ENCODE results near the gene ZNF581.

Gene ZNF581

DNA sequence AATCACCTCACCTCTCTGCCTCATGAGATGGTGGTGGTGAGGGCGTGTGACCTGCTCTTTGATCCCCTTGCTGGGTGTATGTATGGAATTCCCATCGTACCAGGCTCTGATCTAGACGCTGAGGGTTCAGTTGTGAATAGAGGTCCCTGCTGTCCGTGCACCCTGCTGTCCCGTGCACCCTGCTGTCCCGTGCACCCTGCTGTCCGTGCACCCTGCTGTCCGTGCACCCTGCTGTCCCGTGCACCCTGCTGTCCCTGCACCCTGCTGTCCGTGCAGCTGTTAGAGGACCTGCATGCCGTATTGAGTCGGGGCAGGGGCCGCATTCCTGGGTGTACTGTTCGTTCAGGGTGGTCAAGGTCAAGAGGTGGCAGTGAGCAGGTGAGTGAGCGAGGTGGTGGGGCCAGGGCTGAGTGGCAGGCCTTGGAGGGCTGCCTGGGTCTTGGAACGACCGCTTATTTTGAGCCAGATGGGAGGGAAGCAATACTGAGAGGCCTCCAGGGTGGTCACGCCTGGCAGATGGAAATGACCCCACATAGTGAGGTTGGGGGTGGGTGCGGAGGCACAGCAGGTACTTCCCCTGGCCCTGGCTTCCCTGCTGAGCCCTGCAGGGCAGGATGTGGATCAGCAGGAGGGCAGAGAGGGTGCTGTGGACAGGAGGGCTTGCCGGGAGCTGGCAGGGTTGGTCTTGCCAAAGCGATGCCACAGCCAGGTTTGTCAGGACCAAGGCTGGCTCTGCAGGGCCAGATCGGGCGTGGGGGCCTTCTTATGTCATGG, 27.0 kb downstream of the ZNF581 start:
- 90% methylated on average over 23 of the region's 23 CpGs for WGBS
- Histone ChIP-seq H2BK5ac (ENCODE audit: low read depth, low read length, poor library complexity, severe bottlenecking) (no peak overlapping the region), H2BK15ac (ENCODE audit: low read depth, poor library complexity, severe bottlenecking) (no peak overlapping the region), H2BK120ac (ENCODE audit: low read depth, low read length) (no peak overlapping the region), H3K27ac (ENCODE audit: low read length, poor library complexity, severe bottlenecking) (peak overlapping the region; percentile 47), H3K79me1 (replicated peaks; ENCODE audit: low read length, poor library complexity, severe bottlenecking) (peaks cover 7% of the 10 kb centered on the region), H4K91ac (ENCODE audit: low read length) (peak overlapping the region; percentile 22), H3K4me3 (ENCODE audit: insufficient read depth in 1 of 2, low read depth in 1 of 2, low read length in 2 of 2) (peak overlapping the region in 1 of 2 experiments; percentile 5), H3K23ac (ENCODE audit: low read length in 2 of 2) (peak overlapping the region in 1 of 2 experiments; percentile 2), H3K18ac (ENCODE audit: low read depth in 1 of 2, low read length in 2 of 2) (peak overlapping the region in 1 of 2 experiments; percentile 42), H3K14ac (ENCODE audit: low read length in 2 of 2) (peak overlapping the region in 1 of 2 experiments; percentile 53), H2AFZ (ENCODE audit: low read depth, low read length) (no peak overlapping the region), H3K9ac (ENCODE audit: low read length) (no peak overlapping the region), H3K4me2 (ENCODE audit: low read length, poor library complexity, severe bottlenecking) (no peak overlapping the region), H3K4ac (ENCODE audit: low read depth in 1 of 2, low read length in 2 of 2) (no peak overlapping the region), H3K9me3 (ENCODE audit: control insufficient read depth, low read length) (no peaks in the 10 kb centered on the region), H2BK12ac (ENCODE audit: low read length in 2 of 2) (no peak overlapping the region), H4K8ac (ENCODE audit: low read length) (no peak overlapping the region), H3K27me3 (ENCODE audit: control insufficient read depth in 1 of 2, insufficient read depth in 1 of 2, low read length in 2 of 2) (no peaks in the 10 kb centered on the region), H3K36me3 (ENCODE audit: control insufficient read depth in 1 of 2, insufficient read depth in 2 of 2, low read depth in 1 of 2, low read length in 2 of 2) (peaks cover 66 to 74% of the 10 kb centered on the region in 2 experiments), H3K4me1 (ENCODE audit: control insufficient read depth, insufficient read depth, low read depth, low read length) (peaks cover 34% of the 10 kb centered on the region), H2AK5ac (ENCODE audit: low read length, severe bottlenecking) (no peak overlapping the region)
- no peak for DNase-seq

GRCh38 chr19:55671054-55671378, 27.6 kb downstream of the ZNF581 start:
- WGBS, result 95% methylated on average over 2 of the region's 2 CpGs
- no peak overlapping the region for H2BK12ac ChIP-seq (ENCODE audit: low read length in 2 of 2)
- H2BK15ac ChIP-seq (ENCODE audit: low read depth, poor library complexity, severe bottlenecking), result no peak overlapping the region
- no peak overlapping the region for H3K14ac ChIP-seq (ENCODE audit: low read length in 2 of 2)
- no peak overlapping the region for H4K91ac ChIP-seq (ENCODE audit: low read length)
- H3K4me1 ChIP-seq (ENCODE audit: control insufficient read depth, insufficient read depth, low read depth, low read length), result peaks cover 34% of the 10 kb centered on the region
- H2AK5ac ChIP-seq (ENCODE audit: low read length, severe bottlenecking), result no peak overlapping the region
- no peaks in the 10 kb centered on the region for H3K9me3 ChIP-seq (ENCODE audit: control insufficient read depth, low read length)
- peak overlapping the region; percentile 47 for H3K27ac ChIP-seq (ENCODE audit: low read length, poor library complexity, severe bottlenecking)
- no peak overlapping the region for H3K4me3 ChIP-seq (ENCODE audit: insufficient read depth in 1 of 2, low read depth in 1 of 2, low read length in 2 of 2)
- H3K27me3 ChIP-seq (ENCODE audit: control insufficient read depth in 1 of 2, insufficient read depth in 1 of 2, low read length in 2 of 2), result no peaks in the 10 kb centered on the region
- H3K4me2 ChIP-seq (ENCODE audit: low read length, poor library complexity, severe bottlenecking), result no peak overlapping the region
- H2AFZ ChIP-seq (ENCODE audit: low read depth, low read length), result no peak overlapping the region
- no peak overlapping the region for H3K18ac ChIP-seq (ENCODE audit: low read depth in 1 of 2, low read length in 2 of 2)
- H3K36me3 ChIP-seq (ENCODE audit: control insufficient read depth in 1 of 2, insufficient read depth in 2 of 2, low read depth in 1 of 2, low read length in 2 of 2), result peaks cover 61 to 69% of the 10 kb centered on the region in 2 experiments
- no peak for DNase-seq
- H3K4ac ChIP-seq (ENCODE audit: low read depth in 1 of 2, low read length in 2 of 2), result no peak overlapping the region
- H2BK120ac ChIP-seq (ENCODE audit: low read depth, low read length), result no peak overlapping the region
- H3K79me1 ChIP-seq (replicated peaks; ENCODE audit: low read length, poor library complexity, severe bottlenecking), result peaks cover 4% of the 10 kb centered on the region
- no peak overlapping the region for H3K9ac ChIP-seq (ENCODE audit: low read length)
- no peak overlapping the region for H3K23ac ChIP-seq (ENCODE audit: low read length in 2 of 2)
- no peak overlapping the region for H2BK5ac ChIP-seq (ENCODE audit: low read depth, low read length, poor library complexity, severe bottlenecking)
- H4K8ac ChIP-seq (ENCODE audit: low read length), result no peak overlapping the region

- no peak overlapping the region for H3K4me3 ChIP-seq (ENCODE audit: insufficient read depth in 1 of 2, low read depth in 1 of 2, low read length in 2 of 2)
- no peak overlapping the region for H2BK5ac ChIP-seq (ENCODE audit: low read depth, low read length, poor library complexity, severe bottlenecking)
- H2BK12ac ChIP-seq (ENCODE audit: low read length in 2 of 2), result no peak overlapping the region
- H4K91ac ChIP-seq (ENCODE audit: low read length), result no peak overlapping the region
- H2AFZ ChIP-seq (ENCODE audit: low read depth, low read length), result no peak overlapping the region
- H2BK15ac ChIP-seq (ENCODE audit: low read depth, poor library complexity, severe bottlenecking), result no peak overlapping the region
- H2BK120ac ChIP-seq (ENCODE audit: low read depth, low read length), result no peak overlapping the region
- no peak overlapping the region for H3K23ac ChIP-seq (ENCODE audit: low read length in 2 of 2)
- no peak overlapping the region for H3K27ac ChIP-seq (ENCODE audit: low read length, poor library complexity, severe bottlenecking)
- H3K14ac ChIP-seq (ENCODE audit: low read length in 2 of 2), result no peak overlapping the region
- H3K4ac ChIP-seq (ENCODE audit: low read depth in 1 of 2, low read length in 2 of 2), result no peak overlapping the region
- peak overlapping the region; percentile 43 for H3K9ac ChIP-seq (ENCODE audit: low read length)
- no peak overlapping the region for H4K8ac ChIP-seq (ENCODE audit: low read length)
- 93% methylated on average over 5 of the region's 5 CpGs for WGBS
- H3K36me3 ChIP-seq (ENCODE audit: control insufficient read depth in 1 of 2, insufficient read depth in 2 of 2, low read depth in 1 of 2, low read length in 2 of 2), result peaks cover 54 to 57% of the 10 kb centered on the region in 2 experiments
- H3K79me1 ChIP-seq (replicated peaks; ENCODE audit: low read length, poor library complexity, severe bottlenecking), result no peaks in the 10 kb centered on the region
- no peak overlapping the region for H3K18ac ChIP-seq (ENCODE audit: low read depth in 1 of 2, low read length in 2 of 2)
- DNase-seq, result no peak
- H3K4me2 ChIP-seq (ENCODE audit: low read length, poor library complexity, severe bottlenecking), result no peak overlapping the region
- no peak overlapping the region for H2AK5ac ChIP-seq (ENCODE audit: low read length, severe bottlenecking)
- H3K27me3 ChIP-seq (ENCODE audit: control insufficient read depth in 1 of 2, insufficient read depth in 1 of 2, low read length in 2 of 2), result no peaks in the 10 kb centered on the region
- H3K4me1 ChIP-seq (ENCODE audit: control insufficient read depth, insufficient read depth, low read depth, low read length), result peaks cover 34% of the 10 kb centered on the region
- H3K9me3 ChIP-seq (ENCODE audit: control insufficient read depth, low read length), result no peaks in the 10 kb centered on the region
These were observed 29.0 kb downstream of the ZNF581 start for GRCh38 chr19:55672418-55672817.

DNA sequence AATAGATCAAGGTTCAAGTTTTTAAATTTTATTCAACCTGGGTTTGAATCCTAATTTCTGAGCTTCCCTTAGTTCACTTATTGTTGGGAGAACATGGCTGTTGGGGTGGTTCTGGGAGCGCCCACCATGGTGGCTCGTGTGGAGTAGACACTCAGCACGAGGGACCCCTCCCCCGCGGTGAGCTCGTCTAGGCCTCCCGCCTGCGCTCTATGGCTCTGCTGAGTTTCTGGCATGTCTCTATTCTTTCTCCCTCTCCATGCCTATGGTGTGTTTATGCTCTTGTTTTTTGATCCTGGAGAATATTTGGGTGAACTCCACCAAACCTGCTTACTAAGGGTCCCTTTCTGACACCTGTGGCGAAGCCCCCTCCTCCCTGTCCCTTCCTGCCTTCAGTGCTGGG, 30.0 kb downstream of the ZNF581 start:
- no peak overlapping the region for H3K4me3 ChIP-seq (ENCODE audit: insufficient read depth in 1 of 2, low read depth in 1 of 2, low read length in 2 of 2)
- no peak overlapping the region for H4K91ac ChIP-seq (ENCODE audit: low read length)
- no peak overlapping the region for H3K23ac ChIP-seq (ENCODE audit: low read length in 2 of 2)
- no peak overlapping the region for H2BK5ac ChIP-seq (ENCODE audit: low read depth, low read length, poor library complexity, severe bottlenecking)
- no peak overlapping the region for H2BK120ac ChIP-seq (ENCODE audit: low read depth, low read length)
- peaks cover under 1% of the 10 kb centered on the region for H3K79me1 ChIP-seq (replicated peaks; ENCODE audit: low read length, poor library complexity, severe bottlenecking)
- no peak overlapping the region for H4K8ac ChIP-seq (ENCODE audit: low read length)
- peaks cover 39% of the 10 kb centered on the region for H3K4me1 ChIP-seq (ENCODE audit: control insufficient read depth, insufficient read depth, low read depth, low read length)
- H3K27ac ChIP-seq (ENCODE audit: low read length, poor library complexity, severe bottlenecking), result peak overlapping the region; percentile 25
- no peak overlapping the region for H2BK12ac ChIP-seq (ENCODE audit: low read length in 2 of 2)
- WGBS, result 70% methylated on average over 6 of the region's 9 CpGs
- no peak for DNase-seq
- H2BK15ac ChIP-seq (ENCODE audit: low read depth, poor library complexity, severe bottlenecking), result no peak overlapping the region
- peaks cover 54 to 55% of the 10 kb centered on the region in 2 experiments for H3K36me3 ChIP-seq (ENCODE audit: control insufficient read depth in 1 of 2, insufficient read depth in 2 of 2, low read depth in 1 of 2, low read length in 2 of 2)
- no peaks in the 10 kb centered on the region for H3K27me3 ChIP-seq (ENCODE audit: control insufficient read depth in 1 of 2, insufficient read depth in 1 of 2, low read length in 2 of 2)
- H3K4me2 ChIP-seq (ENCODE audit: low read length, poor library complexity, severe bottlenecking), result no peak overlapping the region
- no peak overlapping the region for H3K14ac ChIP-seq (ENCODE audit: low read length in 2 of 2)
- H3K9ac ChIP-seq (ENCODE audit: low read length), result peak overlapping the region; percentile 40
- no peak overlapping the region for H3K18ac ChIP-seq (ENCODE audit: low read depth in 1 of 2, low read length in 2 of 2)
- H2AFZ ChIP-seq (ENCODE audit: low read depth, low read length), result no peak overlapping the region
- H3K4ac ChIP-seq (ENCODE audit: low read depth in 1 of 2, low read length in 2 of 2), result no peak overlapping the region
- no peaks in the 10 kb centered on the region for H3K9me3 ChIP-seq (ENCODE audit: control insufficient read depth, low read length)
- H2AK5ac ChIP-seq (ENCODE audit: low read length, severe bottlenecking), result peak overlapping the region; percentile 9

All from mesenchymal stem cell (in vitro differentiated cells and primary cell).